K562 (cell line): Measurements from ENCODE around the gene CAMK2G. TPM values are rescaled to one million over a fixed set of nuclear protein-coding genes. Genes with fewer than 3 reads are reported as not detected.

ENCODE experiments used
- ATAC-seq: fragments of 200-7000 bp; cut with Tn5 transposase; 3 replicates; pipeline ENCODE4 v1.9.1; 2020; ENCODE audit warnings: moderate library complexity
- BruUV-seq: library from RNA; stranded (reverse); fragments of 400-500 nt; replicated peaks from 2 replicates; lab custom pipeline; 2021; lab: Mats Ljungman, UMichigan
- CTCF ChIA-PET: fragments of 300-600 bp; formaldehyde crosslinking; extraction: SDS; loops from one replicate; lab custom pipeline; 2021; ENCODE audit warnings: low intra/inter-chr PET ratio; lab: Yijun Ruan, JAX
- POLR2A ChIA-PET: fragments of 300-600, 350-650 bp; sonication (Branson Sonifier 250); formaldehyde crosslinking; extraction: SDS; loops from one replicate; lab custom pipeline; 2021; ENCODE audit warnings: antibody characterized with exemption, inconsistent platforms; lab: Yijun Ruan, JAX
- DNase-seq, 4 experiments: peaks; one replicate each; pipeline versions ENCODE4 v3.0.0 to v3.0.0-alpha.2; 2011 to 2018; ENCODE audit warnings: low spot score in 3 of 4, mixed read lengths in 3 of 4; ENCODE audit errors: extremely low read depth in 1 of 4
- FAIRE-seq: peaks from 2 replicates; lab custom pipeline; 2011; peaks lifted over from hg19 to GRCh38; lab: Jason Lieb, UNC
- H2AFZ ChIP-seq: 2 replicates; pipeline ENCODE4 v1.6.0; 2011; ENCODE audit warnings: low read depth, low read length, control low read depth, inconsistent platforms
- H3K27ac ChIP-seq: fragments of 200-600 bp; 3 replicates; pipeline ENCODE4 v1.8.0; 2011; ENCODE audit warnings: low read depth, mild to moderate bottlenecking, control low read depth, inconsistent platforms, low read length, moderate library complexity, mixed read lengths; ENCODE audit errors: extremely low read depth
- H3K27me3 ChIP-seq, 2 experiments: fragments of 300-600 bp in 1 of 2; 2 replicates in 1 of 2; 3 replicates in 1 of 2; pipeline versions ENCODE4 v1.6.0 to v1.8.0; 2011; ENCODE audit warnings: inconsistent platforms in 2 of 2, low read length in 2 of 2, mild to moderate bottlenecking in 1 of 2, mixed read lengths in 1 of 2, moderate library complexity in 1 of 2; ENCODE audit not compliant: control insufficient read depth in 2 of 2, insufficient read depth in 2 of 2
- H3K36me3 ChIP-seq: fragments of 300-600 bp; 3 replicates; pipeline ENCODE4 v1.8.0; 2011; ENCODE audit warnings: mild to moderate bottlenecking, low read length, inconsistent platforms; ENCODE audit not compliant: control insufficient read depth, insufficient read depth
- H3K4me1 ChIP-seq, 2 experiments: fragments of 200-600 bp in 1 of 2; replicated peaks in 1 of 2; 2 replicates in 1 of 2; 3 replicates in 1 of 2; pipeline versions ENCODE4 v1.5.1 to v1.8.0; 2011; ENCODE audit warnings: inconsistent platforms in 2 of 2, low read length in 2 of 2, mild to moderate bottlenecking in 1 of 2, mixed read lengths in 1 of 2, moderate library complexity in 1 of 2; ENCODE audit not compliant: control insufficient read depth in 2 of 2, insufficient read depth in 2 of 2
- H3K4me2 ChIP-seq: 2 replicates; pipeline ENCODE4 v1.6.1; 2011; ENCODE audit warnings: low read length, control low read depth, inconsistent platforms, mixed read lengths; ENCODE audit not compliant: insufficient read depth
- H3K4me3 ChIP-seq: fragments of 200-600 bp; sonication (generic), shearing (Covaris generic); 2 replicates; pipeline ENCODE4 v1.5.1; 2016; ENCODE audit warnings: control low read depth, inconsistent platforms
- H3K79me2 ChIP-seq: fragments of 200-600 bp; 3 replicates; pipeline ENCODE4 v1.8.0; 2011; ENCODE audit warnings: low read length, inconsistent platforms; ENCODE audit not compliant: control insufficient read depth, insufficient read depth
- H3K9ac ChIP-seq, 2 experiments: 2 replicates each; pipeline versions ENCODE4 v1.6.0 to v1.6.1; 2011; ENCODE audit warnings: low read depth in 2 of 2, low read length in 2 of 2, control low read depth in 1 of 2, inconsistent platforms in 1 of 2, mild to moderate bottlenecking in 1 of 2, mixed read lengths in 1 of 2; ENCODE audit not compliant: insufficient read depth in 1 of 2
- H3K9me1 ChIP-seq: one replicate; pipeline ENCODE4 v1.6.0; 2011; ENCODE audit warnings: inconsistent platforms, mild to moderate bottlenecking, low read length, moderate library complexity; ENCODE audit not compliant: control insufficient read depth, insufficient read depth
- H3K9me3 ChIP-seq: replicated peaks from 2 replicates; pipeline ENCODE4 v1.5.1; 2011; ENCODE audit warnings: low read depth, low read length, inconsistent platforms; ENCODE audit not compliant: control insufficient read depth, insufficient read depth
- H4K20me1 ChIP-seq: replicated peaks from 2 replicates; pipeline ENCODE4 v1.6.1; 2011; ENCODE audit warnings: low read length, inconsistent platforms, mixed read lengths; ENCODE audit not compliant: control insufficient read depth, insufficient read depth
- NBN ChIP-seq: fragments of 450-650 bp; IDR thresholded peaks from 2 replicates; pipeline ENCODE4 v1.6.1; 2016; ENCODE audit warnings: low read depth, mild to moderate bottlenecking
- THRAP3 ChIP-seq: fragments of 450-650 bp; IDR thresholded peaks from 2 replicates; pipeline ENCODE4 v1.6.1; 2016; ENCODE audit warnings: mild to moderate bottlenecking, inconsistent platforms, borderline replicate concordance
- ZNF12 ChIP-seq: sonication (generic); formaldehyde crosslinking; IDR thresholded peaks from 2 replicates; pipeline ENCODE4 v1.4.0; 2020; ENCODE audit warnings: mild to moderate bottlenecking, missing genetic modification reagents
- ZNF717 ChIP-seq: fragments of 250-450 bp; sonication (Bioruptor Pico); IDR thresholded peaks from 2 replicates; pipeline ENCODE4 v1.5.0; 2021
- WGBS: fragments of 100-300 bp; shearing (Covaris generic); methylation state at CpG from one replicate; pipeline ENCODE4 v1.1.6; 2016; ENCODE audit warnings: low coverage, mixed read lengths; ENCODE audit not compliant: insufficient coverage; ENCODE audit errors: missing lambda C conversion rate; 5-methylcytosine and 5-hydroxymethylcytosine counted together
- in situ Hi-C: fragments of 300-500 bp; cut with MboI; formaldehyde crosslinking; loops from 4 replicates; pipeline ENCODE4 v1.15.0; 2018; ENCODE audit warnings: inconsistent platforms, mixed read lengths
- intact Hi-C: fragments of 100-400 bp; cut with micrococcal nuclease; formaldehyde crosslinking; loops from 2 replicates; pipeline ENCODE4 v1.14.2; 2022
- polyA plus RNA-seq, 8 experiments: library from polyadenylated mRNA; depleted of rRNA in 4 of 8; stranded (reverse) in 5 of 8; unstranded in 3 of 8; fragments of >200 nt; fragmentation: Nextera tagmentation in 2 of 8; fragmentation: Illumina TruSeq in 1 of 8; extraction: Ambion mirVana in 2 of 8; extraction: Trizol in 1 of 8; gene quantifications; 2 replicates each; pipeline versions ENCODE4 v1.2.1 to v1.2.3, GENCODE V29; 2011 to 2014; ENCODE audit warnings: inconsistent platforms in 1 of 8, missing spikeins in 1 of 8
- total RNA-seq, 7 experiments: library from RNA; depleted of rRNA in 6 of 7; stranded (reverse); fragments of >200 nt in 6 of 7; fragmentation: Illumina TruSeq in 2 of 7; extraction: Trizol in 2 of 7; gene quantifications; 2 replicates each; pipeline versions ENCODE4 v1.2.1 to v1.2.3, GENCODE V29; 2011 to 2021; ENCODE audit warnings: low replicate concordance in 1 of 7
- TF ChIP-seq, protein P1 (sequence below): fragments of 450-650 bp; formaldehyde crosslinking; conservative IDR thresholded peaks from 2 replicates; pipeline ENCODE4 v1.4.0; 2022; ENCODE audit warnings: mild to moderate bottlenecking, missing genetic modification characterization
- TF ChIP-seq, protein P2 (sequence below): fragments of 250-450 bp; sonication (Bioruptor Pico); IDR thresholded peaks from 2 replicates; pipeline ENCODE4 v1.5.0; 2020; ENCODE audit warnings: mild to moderate bottlenecking, borderline replicate concordance
- TF ChIP-seq, protein P3 (sequence below): fragments of 250-450 bp; sonication (Bioruptor Pico); IDR thresholded peaks from 2 replicates; pipeline ENCODE4 v1.5.0; 2021
- TF ChIP-seq, protein P4 (sequence below), 3 experiments: IDR thresholded peaks in 2 of 3; conservative IDR thresholded peaks in 1 of 3; 2 replicates each; pipeline ENCODE4 v1.5.1; 2011 to 2012; ENCODE audit warnings: low read length in 3 of 3, mild to moderate bottlenecking in 3 of 3, control low read depth in 2 of 3, improper control_type of control experiment in 1 of 3, inconsistent platforms in 1 of 3, low read depth in 1 of 3, mixed read lengths in 1 of 3, moderate library complexity in 1 of 3; ENCODE audit not compliant: insufficient read depth in 2 of 3

The CAMK2G gene
- total and polyA plus RNA-seq, 9 of the 15 experiments (the other 6 are each of a cell fraction or from before 2014, with no cell fraction given): 9.0 to 37.9 (median 32.6) TPM

DNA sequence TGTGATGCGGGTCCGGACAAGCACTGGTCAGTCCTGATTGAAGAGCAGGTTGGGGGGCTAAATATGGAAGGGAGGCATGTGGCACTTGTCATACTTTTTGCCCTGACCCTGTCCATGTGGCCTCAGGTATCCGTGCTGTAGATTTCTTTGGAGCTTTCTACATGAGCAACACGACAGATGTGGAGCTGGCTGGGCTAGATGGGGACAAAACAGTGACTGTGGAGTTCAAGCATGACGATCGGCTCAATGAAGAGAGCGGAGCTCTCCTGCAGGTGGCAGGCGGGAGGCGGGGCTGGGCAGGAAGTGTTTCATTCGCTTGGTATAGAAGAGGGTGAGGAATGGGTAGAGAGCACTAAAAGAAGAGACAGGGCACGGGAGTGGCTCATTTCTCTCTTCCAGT is 105.5 kb downstream of the CAMK2G start (continued):
- TF ChIP-seq ZNF717 (CRISPR knock-in tag) (no peak), THRAP3 (no peak)
- TF ChIP-seq, protein P1, sequence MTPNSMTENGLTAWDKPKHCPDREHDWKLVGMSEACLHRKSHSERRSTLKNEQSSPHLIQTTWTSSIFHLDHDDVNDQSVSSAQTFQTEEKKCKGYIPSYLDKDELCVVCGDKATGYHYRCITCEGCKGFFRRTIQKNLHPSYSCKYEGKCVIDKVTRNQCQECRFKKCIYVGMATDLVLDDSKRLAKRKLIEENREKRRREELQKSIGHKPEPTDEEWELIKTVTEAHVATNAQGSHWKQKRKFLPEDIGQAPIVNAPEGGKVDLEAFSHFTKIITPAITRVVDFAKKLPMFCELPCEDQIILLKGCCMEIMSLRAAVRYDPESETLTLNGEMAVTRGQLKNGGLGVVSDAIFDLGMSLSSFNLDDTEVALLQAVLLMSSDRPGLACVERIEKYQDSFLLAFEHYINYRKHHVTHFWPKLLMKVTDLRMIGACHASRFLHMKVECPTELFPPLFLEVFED (CRISPR knock-in tag): no peak
- TF ChIP-seq, all 486 proteins: peak for 0

DNA sequence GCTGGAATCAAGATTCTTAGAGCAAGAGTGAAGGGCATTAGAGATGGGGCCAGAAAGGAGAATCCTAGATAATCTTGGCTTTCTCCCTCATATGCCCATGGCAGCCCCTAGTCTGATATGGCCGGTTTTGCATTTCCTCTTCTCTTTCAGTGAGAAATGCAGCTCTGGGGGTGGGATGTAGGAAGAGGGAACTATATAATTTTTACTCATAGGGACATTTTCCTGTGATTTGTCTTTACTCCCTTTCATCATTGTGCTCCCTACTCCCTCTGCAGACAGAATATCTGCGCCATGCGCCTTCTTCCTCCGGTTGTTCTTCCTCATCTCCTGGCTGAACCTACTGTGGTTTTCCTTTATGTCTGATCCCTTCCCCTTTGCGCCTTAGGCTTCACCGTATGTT is 109.3 kb downstream of the CAMK2G start:
- peaks cover 3% of the 10 kb centered on the region for H3K9me1 ChIP-seq
- H3K27ac ChIP-seq: no peak overlapping the region
- ATAC-seq (no peak), DNase-seq (no peak), FAIRE-seq (no peak)
- no peak overlapping the region for H3K4me3 ChIP-seq
- no peaks in the 10 kb centered on the region for H3K9me3 ChIP-seq
- POLR2A ChIA-PET: interaction anchor here (0.6 to 11.0 kb wide), 4 partner anchors 6 to 704 kb away, joined by 3 to 137 read pairs (median 12); partner anchors contain the start of gene SEC24C
- in situ Hi-C loops: no loop called here
- CTCF ChIA-PET: no interaction called here
- H3K9ac ChIP-seq: no peak overlapping the region
- peaks cover 0 to 1% of the 10 kb centered on the region in 2 experiments; a peak in 2 of 5 replicates for H3K4me1 ChIP-seq
- H2AFZ ChIP-seq: no peak overlapping the region
- no peak overlapping the region for H3K4me2 ChIP-seq
- H3K79me2 ChIP-seq: no peaks in the 10 kb centered on the region
- no TSS peak for BruUV-seq
- no peaks in the 10 kb centered on the region for H3K27me3 ChIP-seq
- WGBS: 88% methylated on average over 6 of the region's 6 CpGs
- intact Hi-C loops: no loop called here
- H4K20me1 ChIP-seq: no peaks in the 10 kb centered on the region
- peaks cover 94% of the 10 kb centered on the region for H3K36me3 ChIP-seq
- TF ChIP-seq, protein P2, sequence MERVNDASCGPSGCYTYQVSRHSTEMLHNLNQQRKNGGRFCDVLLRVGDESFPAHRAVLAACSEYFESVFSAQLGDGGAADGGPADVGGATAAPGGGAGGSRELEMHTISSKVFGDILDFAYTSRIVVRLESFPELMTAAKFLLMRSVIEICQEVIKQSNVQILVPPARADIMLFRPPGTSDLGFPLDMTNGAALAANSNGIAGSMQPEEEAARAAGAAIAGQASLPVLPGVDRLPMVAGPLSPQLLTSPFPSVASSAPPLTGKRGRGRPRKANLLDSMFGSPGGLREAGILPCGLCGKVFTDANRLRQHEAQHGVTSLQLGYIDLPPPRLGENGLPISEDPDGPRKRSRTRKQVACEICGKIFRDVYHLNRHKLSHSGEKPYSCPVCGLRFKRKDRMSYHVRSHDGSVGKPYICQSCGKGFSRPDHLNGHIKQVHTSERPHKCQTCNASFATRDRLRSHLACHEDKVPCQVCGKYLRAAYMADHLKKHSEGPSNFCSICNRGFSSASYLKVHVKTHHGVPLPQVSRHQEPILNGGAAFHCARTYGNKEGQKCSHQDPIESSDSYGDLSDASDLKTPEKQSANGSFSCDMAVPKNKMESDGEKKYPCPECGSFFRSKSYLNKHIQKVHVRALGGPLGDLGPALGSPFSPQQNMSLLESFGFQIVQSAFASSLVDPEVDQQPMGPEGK (CRISPR knock-in tag): no peak
- TF ChIP-seq, protein P3, sequence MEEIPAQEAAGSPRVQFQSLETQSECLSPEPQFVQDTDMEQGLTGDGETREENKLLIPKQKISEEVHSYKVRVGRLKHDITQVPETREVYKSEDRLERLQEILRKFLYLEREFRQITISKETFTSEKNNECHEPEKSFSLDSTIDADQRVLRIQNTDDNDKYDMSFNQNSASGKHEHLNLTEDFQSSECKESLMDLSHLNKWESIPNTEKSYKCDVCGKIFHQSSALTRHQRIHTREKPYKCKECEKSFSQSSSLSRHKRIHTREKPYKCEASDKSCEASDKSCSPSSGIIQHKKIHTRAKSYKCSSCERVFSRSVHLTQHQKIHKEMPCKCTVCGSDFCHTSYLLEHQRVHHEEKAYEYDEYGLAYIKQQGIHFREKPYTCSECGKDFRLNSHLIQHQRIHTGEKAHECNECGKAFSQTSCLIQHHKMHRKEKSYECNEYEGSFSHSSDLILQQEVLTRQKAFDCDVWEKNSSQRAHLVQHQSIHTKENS (CRISPR knock-in tag): no peak
- TF ChIP-seq, protein P4, sequence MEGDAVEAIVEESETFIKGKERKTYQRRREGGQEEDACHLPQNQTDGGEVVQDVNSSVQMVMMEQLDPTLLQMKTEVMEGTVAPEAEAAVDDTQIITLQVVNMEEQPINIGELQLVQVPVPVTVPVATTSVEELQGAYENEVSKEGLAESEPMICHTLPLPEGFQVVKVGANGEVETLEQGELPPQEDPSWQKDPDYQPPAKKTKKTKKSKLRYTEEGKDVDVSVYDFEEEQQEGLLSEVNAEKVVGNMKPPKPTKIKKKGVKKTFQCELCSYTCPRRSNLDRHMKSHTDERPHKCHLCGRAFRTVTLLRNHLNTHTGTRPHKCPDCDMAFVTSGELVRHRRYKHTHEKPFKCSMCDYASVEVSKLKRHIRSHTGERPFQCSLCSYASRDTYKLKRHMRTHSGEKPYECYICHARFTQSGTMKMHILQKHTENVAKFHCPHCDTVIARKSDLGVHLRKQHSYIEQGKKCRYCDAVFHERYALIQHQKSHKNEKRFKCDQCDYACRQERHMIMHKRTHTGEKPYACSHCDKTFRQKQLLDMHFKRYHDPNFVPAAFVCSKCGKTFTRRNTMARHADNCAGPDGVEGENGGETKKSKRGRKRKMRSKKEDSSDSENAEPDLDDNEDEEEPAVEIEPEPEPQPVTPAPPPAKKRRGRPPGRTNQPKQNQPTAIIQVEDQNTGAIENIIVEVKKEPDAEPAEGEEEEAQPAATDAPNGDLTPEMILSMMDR (IDR thresholded peaks at IDR 0.05 in 2 of 3, conservative IDR thresholded peaks at IDR 0.05 in 1 of 3; ENCODE audit: insufficient read depth in 2 of 3, low read depth in 1 of 3, low read length in 3 of 3): no peak
- no peak for TF ChIP-seq NBN
- TF ChIP-seq ZNF12: no peak
